Liver (tissue), 9 donors: ENCODE measurements around the gene HIVEP3. TPM values are rescaled to one million over a fixed set of nuclear protein-coding genes. Genes with fewer than 3 reads are reported as not detected.

Experiments used
- DNase-seq: peaks from one replicate; pipeline ENCODE4 v3.0.0-alpha.2; 2017; ENCODE audit warnings: low spot score
- H3K27ac ChIP-seq, 2 donors: one replicate each; pipeline ENCODE4 v1.7.0; 2013; ENCODE audit warnings: inconsistent platforms in 2 of 2, low read length in 2 of 2, control low read depth in 1 of 2, low read depth in 1 of 2, mild to moderate bottlenecking in 1 of 2
- H3K27me3 ChIP-seq, 4 donors: one replicate each; pipeline versions ENCODE4 v1.6.1 to v1.7.0; 2013; ENCODE audit warnings: low read length in 3 of 4, inconsistent platforms in 1 of 4, mild to moderate bottlenecking in 1 of 4, moderate library complexity in 1 of 4; ENCODE audit not compliant: control insufficient read depth in 4 of 4, insufficient read depth in 4 of 4
- H3K36me3 ChIP-seq, 4 donors: one replicate each; pipeline versions ENCODE4 v1.6.1 to v1.7.0; 2013; ENCODE audit warnings: low read length in 3 of 4, mild to moderate bottlenecking in 3 of 4, low read depth in 1 of 4, moderate library complexity in 1 of 4; ENCODE audit not compliant: control insufficient read depth in 4 of 4, insufficient read depth in 3 of 4
- H3K4me1 ChIP-seq, 4 donors: one replicate each; pipeline versions ENCODE4 v1.6.1 to v1.7.0; 2013; ENCODE audit warnings: low read length in 3 of 4, mild to moderate bottlenecking in 3 of 4, moderate library complexity in 1 of 4; ENCODE audit not compliant: control insufficient read depth in 4 of 4, insufficient read depth in 4 of 4
- H3K4me3 ChIP-seq, 3 donors: one replicate each; pipeline versions ENCODE4 v1.6.1 to v1.7.0; 2013; ENCODE audit warnings: low read length in 3 of 3, control low read depth in 1 of 3, low read depth in 1 of 3, mild to moderate bottlenecking in 1 of 3
- H3K9ac ChIP-seq, 2 donors: one replicate each; pipeline ENCODE4 v1.7.0; 2013; ENCODE audit warnings: low read length in 2 of 2, mild to moderate bottlenecking in 2 of 2, moderate library complexity in 2 of 2, control low read depth in 1 of 2, low read depth in 1 of 2
- H3K9me3 ChIP-seq, 4 donors: one replicate each; pipeline versions ENCODE4 v1.6.1 to v1.7.0; 2013; ENCODE audit warnings: low read length in 3 of 4; ENCODE audit not compliant: control insufficient read depth in 4 of 4
- EGR1 ChIP-seq, 2 donors: IDR thresholded peaks; 2 replicates each; pipeline ENCODE4 v1.6.1; 2016 to 2018; ENCODE audit warnings: antibody characterized with exemption in 2 of 2, low read depth in 2 of 2
- FOXA1 ChIP-seq: IDR thresholded peaks from 2 replicates; pipeline ENCODE4 v1.6.1; 2016; ENCODE audit warnings: antibody characterized with exemption
- GABPA ChIP-seq, 2 donors: IDR thresholded peaks in 1 of 2; conservative IDR thresholded peaks in 1 of 2; 2 replicates each; pipeline ENCODE4 v1.6.1; 2016; ENCODE audit warnings: antibody characterized with exemption in 2 of 2, mild to moderate bottlenecking in 1 of 2, moderate library complexity in 1 of 2
- HNF4G ChIP-seq: IDR thresholded peaks from 2 replicates; pipeline ENCODE4 v1.6.1; 2016; ENCODE audit warnings: antibody characterized with exemption
- JUND ChIP-seq, 2 donors: IDR thresholded peaks; 2 replicates each; pipeline ENCODE4 v1.6.1; 2016; ENCODE audit warnings: antibody characterized with exemption in 2 of 2
- NR2F2 ChIP-seq: IDR thresholded peaks from 2 replicates; pipeline ENCODE4 v1.6.1; 2016; ENCODE audit warnings: antibody characterized with exemption
- RAD21 ChIP-seq, 2 donors: IDR thresholded peaks; 2 replicates each; pipeline ENCODE4 v1.6.1; 2016; ENCODE audit warnings: antibody characterized with exemption in 2 of 2, mild to moderate bottlenecking in 2 of 2
- RXRA ChIP-seq, 2 donors: IDR thresholded peaks; 2 replicates each; pipeline ENCODE4 v1.6.1; 2017 to 2018; ENCODE audit warnings: antibody characterized with exemption in 2 of 2, mild to moderate bottlenecking in 1 of 2
- SP1 ChIP-seq: IDR thresholded peaks from 2 replicates; pipeline ENCODE4 v1.6.1; 2018; ENCODE audit warnings: antibody characterized with exemption, mild to moderate bottlenecking
- YY1 ChIP-seq: IDR thresholded peaks from 2 replicates; pipeline ENCODE4 v1.6.1; 2016; ENCODE audit warnings: antibody characterized with exemption, mild to moderate bottlenecking
- WGBS: extraction: QIAGEN DNeasy Blood & Tissue Kit; methylation state at CpG from one replicate; pipeline ENCODE4 v1.1.7; 2013; 5-methylcytosine and 5-hydroxymethylcytosine counted together
- polyA plus RNA-seq, 2 donors: library from polyadenylated mRNA; stranded (reverse) in 1 of 2; unstranded in 1 of 2; fragments of 200-250 nt in 1 of 2; fragments of >200 nt in 1 of 2; fragmentation: Nextera tagmentation in 1 of 2; extraction: Ambion mirVana in 1 of 2; gene quantifications; one replicate each; pipeline versions ENCODE4 v1.2.1 to v1.2.3, GENCODE V29; 2013 to 2015
- total RNA-seq, 2 donors: library from RNA; depleted of rRNA; stranded (reverse); fragments of >200 nt; gene quantifications; one replicate each; pipeline ENCODE4 v1.2.3, GENCODE V29; 2014
- TF ChIP-seq, protein P1 (sequence below): IDR thresholded peaks from 2 replicates; pipeline ENCODE4 v1.6.1; 2016; ENCODE audit warnings: antibody characterized with exemption
- TF ChIP-seq, protein P2 (sequence below): IDR thresholded peaks from 2 replicates; pipeline ENCODE4 v1.6.1; 2016; ENCODE audit warnings: antibody characterized with exemption
- TF ChIP-seq, protein P3 (sequence below): fragments of 150-350 bp; IDR thresholded peaks from 2 replicates; pipeline ENCODE4 v1.5.1; 2017; ENCODE audit warnings: improper control_type of control experiment, low read depth, low read length; ENCODE audit not compliant: missing input control
- donor health status: healthy.
- donor health status: healthy.
- donor health status: healthy.
- donor health status: healthy.
- donor health status: healthy.

The HIVEP3 gene
- total and polyA plus RNA-seq, 4 donors, result 0.93 to 1.6 (median 1.4) TPM

DNA sequence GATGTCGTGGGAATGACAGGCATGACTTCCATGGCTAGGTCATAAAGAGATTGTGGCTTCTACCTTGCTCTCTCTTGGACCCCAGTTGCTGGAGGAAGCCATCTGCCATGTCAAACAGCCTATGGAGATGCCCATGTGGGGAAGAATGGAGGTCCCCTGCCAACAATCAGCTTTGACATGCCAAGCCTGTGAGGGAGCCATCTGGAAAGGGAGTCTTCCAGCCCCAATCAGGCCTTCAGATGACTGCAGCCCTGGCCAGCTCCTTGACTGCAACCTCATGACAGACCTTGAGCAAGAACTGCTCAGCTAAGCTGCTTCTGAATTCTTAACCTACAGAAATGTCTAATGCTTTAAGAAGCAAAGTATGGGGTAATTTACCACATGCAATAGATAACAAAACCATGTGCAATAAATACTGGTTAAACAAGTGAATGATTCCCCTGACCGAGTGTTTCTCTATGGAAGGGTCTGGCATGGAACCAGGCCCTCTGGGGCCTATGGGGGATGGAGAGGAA, 187.1 kb downstream of the HIVEP3 start:
- Histone ChIP-seq H3K9me3 (no peaks in the 10 kb centered on the region), H3K4me1 (peaks cover 0 to 13% (median 7%) of the 10 kb centered on the region in 4 donors), H3K27me3 (no peaks in the 10 kb centered on the region), H3K9ac (no peak overlapping the region), H3K27ac (no peak overlapping the region), H3K36me3 (no peaks in the 10 kb centered on the region), H3K4me3 (no peak overlapping the region)
- 89% methylated on average over 2 of the region's 2 CpGs for WGBS
- TF ChIP-seq YY1 (no peak), JUND (IDR thresholded peaks at IDR 0.05) (no peak), HNF4G (no peak)
- no peak for DNase-seq

DNA sequence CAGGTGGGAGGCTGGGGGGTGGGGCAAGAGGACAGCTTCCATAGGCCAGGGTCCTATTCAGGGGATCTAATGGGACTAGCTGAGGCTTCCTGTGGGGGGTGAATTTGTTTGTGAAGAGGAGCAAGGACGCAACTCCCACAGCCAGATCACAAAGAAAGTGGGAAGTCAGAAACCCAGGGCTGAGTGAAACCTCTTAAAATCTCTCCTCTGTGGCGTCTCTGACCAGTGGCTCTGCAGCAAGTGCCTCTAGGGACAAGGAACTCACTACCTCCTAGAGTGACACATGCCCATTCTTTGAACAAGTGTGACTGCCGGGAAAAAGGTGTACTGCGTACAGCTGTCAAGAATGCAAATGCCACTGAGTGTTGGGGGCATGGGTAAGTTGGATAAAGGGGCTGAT, 187.9 kb downstream of the HIVEP3 start:
- Histone ChIP-seq H3K4me1 (peaks cover 0 to 13% (median 7%) of the 10 kb centered on the region in 4 donors), H3K27me3 (no peaks in the 10 kb centered on the region), H3K9ac (no peak overlapping the region), H3K27ac (no peak overlapping the region), H3K9me3 (no peaks in the 10 kb centered on the region), H3K4me3 (no peak overlapping the region), H3K36me3 (no peaks in the 10 kb centered on the region)
- WGBS, result 97% methylated on average over 4 of the region's 4 CpGs
- DNase-seq, result no peak
- TF ChIP-seq, protein P1, sequence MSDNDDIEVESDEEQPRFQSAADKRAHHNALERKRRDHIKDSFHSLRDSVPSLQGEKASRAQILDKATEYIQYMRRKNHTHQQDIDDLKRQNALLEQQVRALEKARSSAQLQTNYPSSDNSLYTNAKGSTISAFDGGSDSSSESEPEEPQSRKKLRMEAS, result no peak
- no peak for TF ChIP-seq EGR1 (IDR thresholded peaks at IDR 0.05; ENCODE audit: low read depth in 2 of 2)
- TF ChIP-seq RAD21 (IDR thresholded peaks at IDR 0.05), result no peak

DNA sequence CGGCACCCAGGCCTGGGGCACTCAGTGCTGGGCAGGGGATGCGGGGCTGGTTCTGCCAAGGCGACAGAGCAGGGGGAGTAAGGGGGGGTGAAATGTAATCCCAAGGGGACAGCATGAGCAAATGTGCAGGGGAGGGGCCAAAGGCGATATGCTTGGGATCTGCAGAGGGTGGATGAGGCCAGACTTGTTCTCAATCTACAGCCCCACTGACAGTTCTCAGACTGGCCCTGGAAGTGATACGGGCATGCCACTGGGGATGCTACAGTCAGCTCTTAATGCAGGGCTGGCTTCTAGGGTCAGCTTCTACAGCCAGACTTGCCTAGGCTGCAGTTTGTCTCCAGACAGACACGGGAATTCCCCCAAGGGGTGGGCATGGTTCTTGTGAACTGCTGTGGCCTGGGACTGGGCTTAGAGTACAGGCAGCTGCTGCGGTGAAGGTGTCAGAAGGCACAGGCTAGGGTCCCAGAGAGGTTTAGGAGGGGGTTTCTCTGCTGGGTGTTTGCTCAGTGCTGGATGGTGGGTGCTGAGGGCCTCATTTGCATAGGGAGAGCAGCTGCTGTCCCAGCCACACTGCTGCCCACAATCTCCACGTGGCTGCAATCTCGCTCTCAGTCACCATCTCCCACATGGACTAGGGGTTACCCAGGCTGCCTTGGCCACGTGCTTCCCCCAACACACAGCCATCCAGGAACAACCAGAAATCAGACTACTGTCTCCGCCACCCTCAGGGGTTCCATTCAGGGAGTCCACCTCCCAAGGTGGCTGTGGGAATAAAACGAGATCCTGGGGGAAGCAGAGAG, 190.1 kb downstream of the HIVEP3 start:
- Histone ChIP-seq H3K36me3 (no peaks in the 10 kb centered on the region), H3K27me3 (no peaks in the 10 kb centered on the region), H3K9ac (no peak overlapping the region), H3K27ac (no peak overlapping the region), H3K9me3 (no peaks in the 10 kb centered on the region), H3K4me3 (no peak overlapping the region), H3K4me1 (peaks cover 0 to 13% (median 7%) of the 10 kb centered on the region in 4 donors)
- no peak for DNase-seq
- WGBS, result 78% methylated on average over 12 of the region's 12 CpGs
- TF ChIP-seq GABPA (IDR thresholded peaks at IDR 0.05 in 1 of 2, conservative IDR thresholded peaks at IDR 0.05 in 1 of 2) (no peak), SP1 (no peak), RXRA (IDR thresholded peaks at IDR 0.05) (no peak), FOXA1 (no peak), NR2F2 (no peak), EGR1 (IDR thresholded peaks at IDR 0.05; ENCODE audit: low read depth in 2 of 2) (no peak)
- TF ChIP-seq, protein P2, sequence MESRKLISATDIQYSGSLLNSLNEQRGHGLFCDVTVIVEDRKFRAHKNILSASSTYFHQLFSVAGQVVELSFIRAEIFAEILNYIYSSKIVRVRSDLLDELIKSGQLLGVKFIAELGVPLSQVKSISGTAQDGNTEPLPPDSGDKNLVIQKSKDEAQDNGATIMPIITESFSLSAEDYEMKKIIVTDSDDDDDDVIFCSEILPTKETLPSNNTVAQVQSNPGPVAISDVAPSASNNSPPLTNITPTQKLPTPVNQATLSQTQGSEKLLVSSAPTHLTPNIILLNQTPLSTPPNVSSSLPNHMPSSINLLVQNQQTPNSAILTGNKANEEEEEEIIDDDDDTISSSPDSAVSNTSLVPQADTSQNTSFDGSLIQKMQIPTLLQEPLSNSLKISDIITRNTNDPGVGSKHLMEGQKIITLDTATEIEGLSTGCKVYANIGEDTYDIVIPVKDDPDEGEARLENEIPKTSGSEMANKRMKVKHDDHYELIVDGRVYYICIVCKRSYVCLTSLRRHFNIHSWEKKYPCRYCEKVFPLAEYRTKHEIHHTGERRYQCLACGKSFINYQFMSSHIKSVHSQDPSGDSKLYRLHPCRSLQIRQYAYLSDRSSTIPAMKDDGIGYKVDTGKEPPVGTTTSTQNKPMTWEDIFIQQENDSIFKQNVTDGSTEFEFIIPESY, result no peak
- TF ChIP-seq, protein P3, sequence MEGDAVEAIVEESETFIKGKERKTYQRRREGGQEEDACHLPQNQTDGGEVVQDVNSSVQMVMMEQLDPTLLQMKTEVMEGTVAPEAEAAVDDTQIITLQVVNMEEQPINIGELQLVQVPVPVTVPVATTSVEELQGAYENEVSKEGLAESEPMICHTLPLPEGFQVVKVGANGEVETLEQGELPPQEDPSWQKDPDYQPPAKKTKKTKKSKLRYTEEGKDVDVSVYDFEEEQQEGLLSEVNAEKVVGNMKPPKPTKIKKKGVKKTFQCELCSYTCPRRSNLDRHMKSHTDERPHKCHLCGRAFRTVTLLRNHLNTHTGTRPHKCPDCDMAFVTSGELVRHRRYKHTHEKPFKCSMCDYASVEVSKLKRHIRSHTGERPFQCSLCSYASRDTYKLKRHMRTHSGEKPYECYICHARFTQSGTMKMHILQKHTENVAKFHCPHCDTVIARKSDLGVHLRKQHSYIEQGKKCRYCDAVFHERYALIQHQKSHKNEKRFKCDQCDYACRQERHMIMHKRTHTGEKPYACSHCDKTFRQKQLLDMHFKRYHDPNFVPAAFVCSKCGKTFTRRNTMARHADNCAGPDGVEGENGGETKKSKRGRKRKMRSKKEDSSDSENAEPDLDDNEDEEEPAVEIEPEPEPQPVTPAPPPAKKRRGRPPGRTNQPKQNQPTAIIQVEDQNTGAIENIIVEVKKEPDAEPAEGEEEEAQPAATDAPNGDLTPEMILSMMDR, result no peak
- TF ChIP-seq, protein P1, result no peak
